K562 (cell line): ENCODE data around the gene SUDS3. TPM values are rescaled to one million over a fixed set of nuclear protein-coding genes. Genes with fewer than 3 reads are reported as not detected.

Source experiments
- EP300 ChIP-seq: IDR thresholded peaks from 2 replicates; pipeline ENCODE4 v1.6.1; 2012; ENCODE audit warnings: low read length, improper control_type of control experiment
- GABPA ChIP-seq: fragments of 200-800 bp; sonication (Bioruptor generic); conservative IDR thresholded peaks from 2 replicates; pipeline ENCODE4 v1.6.1; 2016; ENCODE audit warnings: low read depth, missing genetic modification characterization, missing compliant biosample characterization
- MTA2 ChIP-seq: fragments of 450-650 bp; IDR thresholded peaks from 2 replicates; pipeline ENCODE4 v1.6.1; 2016; ENCODE audit warnings: low read depth
- NONO ChIP-seq, 2 experiments: fragments of 200-400 bp in 1 of 2; fragments of 450-650 bp in 1 of 2; formaldehyde crosslinking in 1 of 2; IDR thresholded peaks; 2 replicates each; pipeline ENCODE4 v1.6.1; 2017; ENCODE audit warnings: low read depth in 2 of 2, mild to moderate bottlenecking in 2 of 2, moderate library complexity in 2 of 2, low read length in 1 of 2
- NR2F6 ChIP-seq: fragments of 450-650 bp; formaldehyde crosslinking; IDR thresholded peaks from 2 replicates; pipeline ENCODE4 v1.4.0; 2020; ENCODE audit warnings: mild to moderate bottlenecking
- PTRF ChIP-seq: fragments of 450-650 bp; IDR thresholded peaks from 2 replicates; pipeline ENCODE4 v1.6.1; 2016; ENCODE audit warnings: mild to moderate bottlenecking, missing genetic modification characterization, missing compliant biosample characterization
- SPI1 ChIP-seq: IDR thresholded peaks from 2 replicates; pipeline ENCODE4 v1.6.1; 2011; ENCODE audit warnings: low read depth, low read length, control low read depth, borderline replicate concordance
- TGIF2 ChIP-seq: sonication (generic); formaldehyde crosslinking; IDR thresholded peaks from 2 replicates; pipeline ENCODE4 v1.8.1; 2022; ENCODE audit warnings: mild to moderate bottlenecking, missing genetic modification reagents, moderate library complexity
- TOE1 ChIP-seq, 2 experiments: fragments of 450-650 bp in 1 of 2; sonication (generic) in 1 of 2; formaldehyde crosslinking in 1 of 2; IDR thresholded peaks; 2 replicates each; pipeline versions ENCODE4 v1.7.1 to v1.8.0; 2016 to 2022; ENCODE audit warnings: borderline replicate concordance in 2 of 2, mild to moderate bottlenecking in 2 of 2, antibody characterized with exemption in 1 of 2, inconsistent platforms in 1 of 2, low read depth in 1 of 2, missing genetic modification reagents in 1 of 2, moderate library complexity in 1 of 2
- ZNF384 ChIP-seq: IDR thresholded peaks from 2 replicates; pipeline ENCODE4 v1.6.1; 2012; ENCODE audit warnings: low read depth, low read length, improper control_type of control experiment
- ZNF778 ChIP-seq: fragments of 450-650 bp; formaldehyde crosslinking; IDR thresholded peaks from 2 replicates; pipeline ENCODE4 v1.4.0; 2020; ENCODE audit warnings: mild to moderate bottlenecking, moderate library complexity
- ZSCAN29 ChIP-seq: fragments of 450-650 bp; IDR thresholded peaks from 2 replicates; pipeline ENCODE4 v1.6.1; 2017
- ZZZ3 ChIP-seq: fragments of 450-650 bp; IDR thresholded peaks from 2 replicates; pipeline ENCODE4 v1.6.1; 2016; ENCODE audit warnings: antibody characterized with exemption, mild to moderate bottlenecking, moderate library complexity
- polyA plus RNA-seq, 8 experiments: library from polyadenylated mRNA; depleted of rRNA in 4 of 8; stranded (reverse) in 5 of 8; unstranded in 3 of 8; fragments of >200 nt; fragmentation: Nextera tagmentation in 2 of 8; fragmentation: Illumina TruSeq in 1 of 8; extraction: Ambion mirVana in 2 of 8; extraction: Trizol in 1 of 8; gene quantifications; 2 replicates each; pipeline versions ENCODE4 v1.2.1 to v1.2.3, GENCODE V29; 2011 to 2014; ENCODE audit warnings: inconsistent platforms in 1 of 8, missing spikeins in 1 of 8
- total RNA-seq, 7 experiments: library from RNA; depleted of rRNA in 6 of 7; stranded (reverse); fragments of >200 nt in 6 of 7; fragmentation: Illumina TruSeq in 2 of 7; extraction: Trizol in 2 of 7; gene quantifications; 2 replicates each; pipeline versions ENCODE4 v1.2.1 to v1.2.3, GENCODE V29; 2011 to 2021; ENCODE audit warnings: low replicate concordance in 1 of 7
- TF ChIP-seq, protein P1 (sequence below), 2 experiments: IDR thresholded peaks in 1 of 2; conservative IDR thresholded peaks in 1 of 2; 2 replicates each; pipeline ENCODE4 v1.6.1; 2016; ENCODE audit warnings: low read depth in 2 of 2, mild to moderate bottlenecking in 1 of 2, missing compliant biosample characterization in 1 of 2, missing genetic modification characterization in 1 of 2, moderate library complexity in 1 of 2
- TF ChIP-seq, protein P2 (sequence below): IDR thresholded peaks from 2 replicates; pipeline ENCODE4 v1.6.1; 2012; ENCODE audit warnings: low read depth, low read length, improper control_type of control experiment, borderline replicate concordance
- TF ChIP-seq, protein P3 (sequence below), 2 experiments: fragments of 450-650 bp; IDR thresholded peaks; 2 replicates each; pipeline ENCODE4 v1.6.1; 2016
- TF ChIP-seq, protein P4 (sequence below): sonication (generic); formaldehyde crosslinking; IDR thresholded peaks from 2 replicates; pipeline ENCODE4 v1.8.1; 2023; ENCODE audit warnings: mild to moderate bottlenecking, missing genetic modification reagents, moderate library complexity
- TF ChIP-seq, protein P5 (sequence below): fragments of 250-450 bp; sonication (Bioruptor Pico); IDR thresholded peaks from 2 replicates; pipeline ENCODE4 v1.9.0; 2021; ENCODE audit warnings: mild to moderate bottlenecking, inconsistent platforms

The SUDS3 gene
- total and polyA plus RNA-seq, 9 of the 15 experiments (the other 6 are each of a cell fraction or from before 2014, with no cell fraction given) = 6.6 to 30.5 (median 23.3) TPM

DNA sequence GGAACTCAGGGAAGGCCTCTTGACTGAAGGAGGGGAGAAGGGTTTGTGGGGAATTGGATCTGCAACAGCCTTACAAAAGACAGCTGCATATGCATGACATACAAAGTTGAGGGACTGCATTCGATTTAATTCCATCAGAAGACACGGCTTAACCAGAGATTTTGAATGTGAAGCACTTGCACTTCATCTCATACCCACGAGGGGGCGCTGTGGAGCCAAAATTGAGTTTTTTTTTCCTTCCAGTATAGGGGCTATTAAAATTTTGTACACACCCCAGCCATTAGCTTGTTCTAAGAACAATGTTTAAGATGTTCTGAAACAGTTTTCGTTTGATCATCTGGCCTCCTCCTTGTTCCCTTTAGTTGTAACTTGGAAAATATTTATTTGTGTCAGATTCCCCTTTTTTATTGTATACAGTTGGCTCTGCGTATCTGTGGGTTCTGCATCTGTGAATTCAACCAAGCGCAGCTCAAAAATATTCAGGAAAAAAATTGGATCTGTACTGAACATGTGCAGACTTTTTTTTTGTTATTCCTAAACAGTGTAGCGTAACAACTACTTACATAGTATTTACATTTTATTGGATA is 1.6 kb downstream of the SUDS3 start (continued):
- TF ChIP-seq NR2F6 (CRISPR knock-in tag) = no peak
- TF ChIP-seq PTRF = no peak
- no peak for TF ChIP-seq EP300
- TF ChIP-seq ZNF778 = no peak
- peak; percentile 95 for TF ChIP-seq ZNF384
- no peak for TF ChIP-seq TGIF2 (CRISPR knock-in tag)
- TF ChIP-seq ZZZ3 = no peak
- TF ChIP-seq, protein P1, sequence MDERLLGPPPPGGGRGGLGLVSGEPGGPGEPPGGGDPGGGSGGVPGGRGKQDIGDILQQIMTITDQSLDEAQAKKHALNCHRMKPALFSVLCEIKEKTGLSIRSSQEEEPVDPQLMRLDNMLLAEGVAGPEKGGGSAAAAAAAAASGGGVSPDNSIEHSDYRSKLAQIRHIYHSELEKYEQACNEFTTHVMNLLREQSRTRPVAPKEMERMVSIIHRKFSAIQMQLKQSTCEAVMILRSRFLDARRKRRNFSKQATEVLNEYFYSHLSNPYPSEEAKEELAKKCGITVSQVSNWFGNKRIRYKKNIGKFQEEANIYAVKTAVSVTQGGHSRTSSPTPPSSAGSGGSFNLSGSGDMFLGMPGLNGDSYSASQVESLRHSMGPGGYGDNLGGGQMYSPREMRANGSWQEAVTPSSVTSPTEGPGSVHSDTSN (CRISPR knock-in tag; IDR thresholded peaks at IDR 0.05; ENCODE audit: low read depth) = no peak
- TF ChIP-seq, protein P1 (tag; conservative IDR thresholded peaks at IDR 0.05; ENCODE audit: low read depth) = no peak
- TF ChIP-seq MTA2 = no peak
- peak; percentile 86 for TF ChIP-seq ZSCAN29
- TF ChIP-seq SPI1 = no peak
- TF ChIP-seq, protein P2, sequence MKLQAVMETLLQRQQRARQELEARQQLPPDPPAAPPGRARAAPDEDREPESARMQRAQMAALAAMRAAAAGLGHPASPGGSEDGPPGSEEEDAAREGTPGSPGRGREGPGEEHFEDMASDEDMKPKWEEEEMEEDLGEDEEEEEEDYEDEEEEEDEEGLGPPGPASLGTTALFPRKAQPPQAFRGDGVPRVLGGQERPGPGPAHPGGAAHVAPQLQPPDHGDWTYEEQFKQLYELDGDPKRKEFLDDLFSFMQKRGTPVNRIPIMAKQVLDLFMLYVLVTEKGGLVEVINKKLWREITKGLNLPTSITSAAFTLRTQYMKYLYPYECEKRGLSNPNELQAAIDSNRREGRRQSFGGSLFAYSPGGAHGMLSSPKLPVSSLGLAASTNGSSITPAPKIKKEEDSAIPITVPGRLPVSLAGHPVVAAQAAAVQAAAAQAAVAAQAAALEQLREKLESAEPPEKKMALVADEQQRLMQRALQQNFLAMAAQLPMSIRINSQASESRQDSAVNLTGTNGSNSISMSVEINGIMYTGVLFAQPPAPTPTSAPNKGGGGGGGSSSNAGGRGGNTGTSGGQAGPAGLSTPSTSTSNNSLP = peak; percentile 51; the same call in 1 of the 2 replicates
- no peak for TF ChIP-seq GABPA (tag)
- no peak for TF ChIP-seq NONO (IDR thresholded peaks at IDR 0.05; ENCODE audit: low read depth in 2 of 2, low read length in 1 of 2)
- TF ChIP-seq, protein P3, sequence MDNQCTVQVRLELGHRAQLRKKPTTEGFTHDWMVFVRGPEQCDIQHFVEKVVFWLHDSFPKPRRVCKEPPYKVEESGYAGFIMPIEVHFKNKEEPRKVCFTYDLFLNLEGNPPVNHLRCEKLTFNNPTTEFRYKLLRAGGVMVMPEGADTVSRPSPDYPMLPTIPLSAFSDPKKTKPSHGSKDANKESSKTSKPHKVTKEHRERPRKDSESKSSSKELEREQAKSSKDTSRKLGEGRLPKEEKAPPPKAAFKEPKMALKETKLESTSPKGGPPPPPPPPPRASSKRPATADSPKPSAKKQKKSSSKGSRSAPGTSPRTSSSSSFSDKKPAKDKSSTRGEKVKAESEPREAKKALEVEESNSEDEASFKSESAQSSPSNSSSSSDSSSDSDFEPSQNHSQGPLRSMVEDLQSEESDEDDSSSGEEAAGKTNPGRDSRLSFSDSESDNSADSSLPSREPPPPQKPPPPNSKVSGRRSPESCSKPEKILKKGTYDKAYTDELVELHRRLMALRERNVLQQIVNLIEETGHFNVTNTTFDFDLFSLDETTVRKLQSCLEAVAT (IDR thresholded peaks at IDR 0.05) = no peak
- TF ChIP-seq, protein P4, sequence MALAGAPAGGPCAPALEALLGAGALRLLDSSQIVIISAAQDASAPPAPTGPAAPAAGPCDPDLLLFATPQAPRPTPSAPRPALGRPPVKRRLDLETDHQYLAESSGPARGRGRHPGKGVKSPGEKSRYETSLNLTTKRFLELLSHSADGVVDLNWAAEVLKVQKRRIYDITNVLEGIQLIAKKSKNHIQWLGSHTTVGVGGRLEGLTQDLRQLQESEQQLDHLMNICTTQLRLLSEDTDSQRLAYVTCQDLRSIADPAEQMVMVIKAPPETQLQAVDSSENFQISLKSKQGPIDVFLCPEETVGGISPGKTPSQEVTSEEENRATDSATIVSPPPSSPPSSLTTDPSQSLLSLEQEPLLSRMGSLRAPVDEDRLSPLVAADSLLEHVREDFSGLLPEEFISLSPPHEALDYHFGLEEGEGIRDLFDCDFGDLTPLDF (CRISPR knock-in tag) = no peak
- TF ChIP-seq, protein P5, sequence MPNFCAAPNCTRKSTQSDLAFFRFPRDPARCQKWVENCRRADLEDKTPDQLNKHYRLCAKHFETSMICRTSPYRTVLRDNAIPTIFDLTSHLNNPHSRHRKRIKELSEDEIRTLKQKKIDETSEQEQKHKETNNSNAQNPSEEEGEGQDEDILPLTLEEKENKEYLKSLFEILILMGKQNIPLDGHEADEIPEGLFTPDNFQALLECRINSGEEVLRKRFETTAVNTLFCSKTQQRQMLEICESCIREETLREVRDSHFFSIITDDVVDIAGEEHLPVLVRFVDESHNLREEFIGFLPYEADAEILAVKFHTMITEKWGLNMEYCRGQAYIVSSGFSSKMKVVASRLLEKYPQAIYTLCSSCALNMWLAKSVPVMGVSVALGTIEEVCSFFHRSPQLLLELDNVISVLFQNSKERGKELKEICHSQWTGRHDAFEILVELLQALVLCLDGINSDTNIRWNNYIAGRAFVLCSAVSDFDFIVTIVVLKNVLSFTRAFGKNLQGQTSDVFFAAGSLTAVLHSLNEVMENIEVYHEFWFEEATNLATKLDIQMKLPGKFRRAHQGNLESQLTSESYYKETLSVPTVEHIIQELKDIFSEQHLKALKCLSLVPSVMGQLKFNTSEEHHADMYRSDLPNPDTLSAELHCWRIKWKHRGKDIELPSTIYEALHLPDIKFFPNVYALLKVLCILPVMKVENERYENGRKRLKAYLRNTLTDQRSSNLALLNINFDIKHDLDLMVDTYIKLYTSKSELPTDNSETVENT (CRISPR knock-in tag) = no peak
- TF ChIP-seq TOE1 (IDR thresholded peaks at IDR 0.05; ENCODE audit: borderline replicate concordance) = no peak
- TF ChIP-seq TOE1 (CRISPR knock-in tag; IDR thresholded peaks at IDR 0.05; ENCODE audit: borderline replicate concordance, low read depth) = 0 out of 2 replicates have a peak, but pooled peaks have one; percentile 29
